Epidermal melanocyte (primary cell): ENCODE measurements around the gene HACD2.
A peak's percentile ranks its signal among the peaks of the same experiment; 100 is the strongest.

Experiments used
- DNase-seq: peaks from one replicate; pipeline ENCODE4 v3.0.0; 2011; ENCODE audit warnings: low spot score; ENCODE audit not compliant: insufficient read length

HACD2 gene, protein sequence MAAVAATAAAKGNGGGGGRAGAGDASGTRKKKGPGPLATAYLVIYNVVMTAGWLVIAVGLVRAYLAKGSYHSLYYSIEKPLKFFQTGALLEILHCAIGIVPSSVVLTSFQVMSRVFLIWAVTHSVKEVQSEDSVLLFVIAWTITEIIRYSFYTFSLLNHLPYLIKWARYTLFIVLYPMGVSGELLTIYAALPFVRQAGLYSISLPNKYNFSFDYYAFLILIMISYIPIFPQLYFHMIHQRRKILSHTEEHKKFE

DNA sequence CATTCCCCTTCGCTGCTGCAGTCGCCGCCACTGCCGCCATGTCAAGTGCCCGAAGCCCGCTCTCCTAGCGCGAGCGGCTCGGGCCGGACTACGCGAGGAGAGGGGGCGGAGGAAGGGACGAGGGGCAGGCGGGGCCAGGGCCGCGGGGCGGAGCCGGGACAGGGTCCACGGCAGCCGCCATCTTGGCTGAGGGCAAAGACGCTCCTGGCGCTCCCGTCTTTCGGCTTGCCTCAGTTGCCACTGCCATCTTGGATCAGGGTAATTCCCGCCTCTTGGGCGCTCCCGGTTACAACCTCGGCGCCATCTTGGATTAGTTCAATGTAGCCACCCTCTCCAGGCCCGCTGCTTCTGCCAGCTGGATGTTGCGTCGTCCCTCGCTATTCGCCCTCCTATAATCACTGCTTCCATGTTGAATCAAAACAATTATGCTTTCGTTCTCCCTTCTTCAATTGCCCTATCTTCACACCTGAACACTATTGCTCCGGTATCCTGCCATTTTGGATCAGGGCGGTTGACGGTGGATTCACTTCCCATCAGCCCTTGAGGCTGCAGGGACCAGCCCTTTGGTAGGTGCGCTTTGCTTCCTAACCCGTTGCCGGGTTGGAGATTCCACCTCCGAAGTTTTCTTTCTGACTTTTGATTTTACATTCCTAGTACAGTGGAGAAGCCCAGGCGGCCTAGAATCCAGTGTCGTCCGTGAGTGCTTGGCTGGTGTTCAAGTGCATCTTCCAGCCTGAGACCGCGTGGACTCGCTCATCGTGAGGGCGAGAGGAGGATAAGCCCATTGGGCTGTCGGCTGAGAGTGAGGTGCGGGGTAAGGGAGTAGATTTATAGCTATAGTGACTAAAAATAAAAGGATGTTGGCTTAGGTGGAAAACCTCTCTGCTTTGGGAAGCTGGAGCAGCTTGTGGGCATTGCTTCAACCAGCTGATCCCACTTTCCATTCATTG lies at the start of gene HACD2:
TSS of gene HACD2 (minus strand) at position 66 of the 950 bp plus-strand sequence. CDS start at position 40, 26 bp downstream.
- peak; percentile 80 for DNase-seq

DNA sequence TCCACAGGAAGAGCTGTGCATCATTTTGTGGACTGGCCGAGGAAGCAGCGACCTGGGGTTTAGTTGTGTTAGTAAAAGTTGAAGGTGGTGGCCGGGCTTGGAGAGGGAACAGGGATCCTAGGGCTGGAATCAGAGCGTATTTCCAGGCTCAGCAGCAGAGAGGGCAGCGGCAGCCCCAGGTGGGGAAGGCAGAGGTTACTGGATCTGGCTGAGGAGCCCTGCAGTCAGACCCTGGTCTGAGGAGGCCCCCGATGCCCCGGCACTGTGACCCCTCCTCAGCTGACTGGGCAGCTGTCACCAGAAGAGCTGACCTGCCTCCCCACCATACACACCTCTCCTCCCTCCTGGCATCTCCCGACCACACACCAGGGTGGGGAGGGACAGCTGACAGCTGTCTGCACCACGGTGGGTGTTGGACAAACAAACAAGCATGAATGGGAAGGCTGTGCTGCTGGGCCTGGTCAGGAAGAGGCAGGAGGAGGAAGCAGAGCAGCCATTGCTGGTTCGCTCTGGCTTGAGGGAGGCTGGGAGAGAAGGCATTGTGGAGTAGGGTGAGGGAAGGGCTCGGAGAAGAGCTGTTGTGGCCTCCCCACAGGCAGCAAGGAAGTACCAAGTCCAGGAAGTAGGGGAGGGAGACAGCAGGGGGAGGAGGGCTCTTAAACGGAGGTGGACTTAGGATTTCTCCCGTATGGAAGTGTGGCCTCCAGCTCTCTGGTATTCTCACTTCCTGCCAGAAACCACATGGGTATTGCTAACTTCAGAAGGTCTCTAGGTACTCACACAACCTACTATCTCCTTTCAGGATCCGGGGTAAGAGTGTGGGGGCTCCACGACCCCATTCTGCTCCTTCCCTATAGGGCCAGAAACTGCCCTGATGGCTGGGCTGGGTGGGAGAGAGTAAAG lies 49.5 kb upstream of the HACD2 start:
- no peak for DNase-seq

DNA sequence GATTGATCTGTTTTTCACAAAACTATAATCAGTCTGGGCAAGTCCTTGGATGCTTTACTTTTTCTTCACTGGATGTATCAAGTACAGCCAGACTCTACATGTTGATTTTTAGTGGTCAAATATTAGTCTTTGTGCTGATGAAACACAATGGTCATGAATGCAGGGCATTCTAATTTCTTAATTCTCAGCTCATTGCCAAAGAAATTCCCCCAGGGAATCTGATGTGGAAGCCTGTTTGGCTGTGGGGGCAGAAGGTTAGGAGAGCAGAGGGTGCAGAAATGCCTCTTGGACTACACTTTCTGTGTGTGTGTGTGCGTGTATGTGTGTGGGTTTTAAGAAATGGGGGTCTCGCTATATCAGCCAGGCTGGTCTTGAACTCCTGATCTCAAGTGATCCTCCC lies 48.7 kb upstream of the HACD2 start:
- no peak for DNase-seq

DNA sequence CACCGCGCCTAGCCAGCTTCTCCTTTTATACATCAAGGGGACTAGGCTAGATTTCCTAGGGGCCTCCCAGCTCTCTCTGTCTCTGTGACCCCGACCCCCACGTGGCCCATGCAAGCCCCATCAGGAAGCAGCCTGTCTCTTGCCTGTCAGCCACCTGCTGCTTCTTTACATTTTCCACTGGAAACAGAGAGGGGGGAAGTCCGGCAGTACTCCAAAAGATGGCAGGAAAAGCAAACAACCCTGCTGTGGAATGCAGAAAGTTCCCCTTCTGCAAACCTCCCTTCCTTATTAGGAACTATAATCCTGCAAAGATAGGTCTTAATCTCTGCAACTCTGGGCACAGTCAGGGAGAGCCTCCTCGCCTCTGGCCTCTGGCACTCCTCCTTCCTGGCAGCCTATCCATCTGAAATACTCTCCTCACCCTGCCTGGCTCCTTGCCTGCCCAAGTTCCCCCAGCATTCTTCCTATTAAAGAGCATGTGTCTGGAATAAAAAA lies 47.4 kb upstream of the HACD2 start:
- DNase-seq, result no peak

DNA sequence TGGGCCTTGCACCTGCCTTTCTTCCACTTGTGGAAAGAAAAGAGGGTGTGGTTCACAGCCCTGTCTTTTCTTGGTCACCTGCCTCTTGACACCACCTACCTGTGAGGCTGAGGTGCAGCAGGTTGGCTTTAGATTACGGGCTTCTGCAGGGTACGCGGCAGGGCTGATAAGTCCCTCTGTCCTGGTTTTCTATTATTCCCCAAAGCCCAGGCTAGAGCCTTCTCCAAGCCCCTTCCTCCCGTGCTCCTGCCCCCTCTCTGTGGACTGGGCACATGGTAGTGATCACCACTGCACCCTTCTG lies 44.8 kb upstream of the HACD2 start:
- no peak for DNase-seq

DNA sequence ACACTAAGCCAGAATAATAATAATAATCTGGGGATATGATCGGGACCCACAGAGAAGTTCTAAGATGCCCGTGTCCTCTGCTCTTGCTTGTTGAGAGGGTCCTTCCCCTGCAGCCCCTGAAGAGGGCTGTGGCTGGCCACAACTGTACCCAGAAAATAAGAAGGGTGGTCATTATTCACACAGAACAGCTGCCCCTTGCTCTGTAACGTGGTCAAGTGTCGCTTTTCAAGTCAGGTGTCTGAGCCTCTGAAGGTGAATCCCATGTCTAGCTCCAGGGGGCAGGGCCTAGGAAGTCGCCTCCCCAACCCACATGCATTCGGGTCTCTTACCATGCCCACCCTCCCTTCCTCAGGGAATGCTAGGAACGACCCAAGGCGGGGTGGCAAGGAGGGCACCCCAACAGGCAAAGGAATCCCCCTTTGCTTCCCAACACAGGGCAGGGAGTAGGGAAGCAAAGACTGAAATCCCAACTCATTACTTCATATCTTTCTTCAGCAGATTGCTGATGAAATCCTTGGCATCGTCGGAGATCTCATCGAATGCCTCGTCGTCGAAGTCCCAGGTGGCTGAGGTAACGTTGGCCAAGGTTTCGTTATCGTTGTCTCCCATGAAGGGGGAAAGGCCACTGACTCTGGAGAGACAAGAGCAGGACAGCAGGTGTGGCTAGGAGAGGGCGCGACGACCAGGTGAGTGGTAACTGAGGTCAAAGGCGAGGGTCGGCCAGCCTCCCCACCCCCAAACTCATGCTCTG lies 44.3 kb upstream of the HACD2 start:
- no peak for DNase-seq

DNA sequence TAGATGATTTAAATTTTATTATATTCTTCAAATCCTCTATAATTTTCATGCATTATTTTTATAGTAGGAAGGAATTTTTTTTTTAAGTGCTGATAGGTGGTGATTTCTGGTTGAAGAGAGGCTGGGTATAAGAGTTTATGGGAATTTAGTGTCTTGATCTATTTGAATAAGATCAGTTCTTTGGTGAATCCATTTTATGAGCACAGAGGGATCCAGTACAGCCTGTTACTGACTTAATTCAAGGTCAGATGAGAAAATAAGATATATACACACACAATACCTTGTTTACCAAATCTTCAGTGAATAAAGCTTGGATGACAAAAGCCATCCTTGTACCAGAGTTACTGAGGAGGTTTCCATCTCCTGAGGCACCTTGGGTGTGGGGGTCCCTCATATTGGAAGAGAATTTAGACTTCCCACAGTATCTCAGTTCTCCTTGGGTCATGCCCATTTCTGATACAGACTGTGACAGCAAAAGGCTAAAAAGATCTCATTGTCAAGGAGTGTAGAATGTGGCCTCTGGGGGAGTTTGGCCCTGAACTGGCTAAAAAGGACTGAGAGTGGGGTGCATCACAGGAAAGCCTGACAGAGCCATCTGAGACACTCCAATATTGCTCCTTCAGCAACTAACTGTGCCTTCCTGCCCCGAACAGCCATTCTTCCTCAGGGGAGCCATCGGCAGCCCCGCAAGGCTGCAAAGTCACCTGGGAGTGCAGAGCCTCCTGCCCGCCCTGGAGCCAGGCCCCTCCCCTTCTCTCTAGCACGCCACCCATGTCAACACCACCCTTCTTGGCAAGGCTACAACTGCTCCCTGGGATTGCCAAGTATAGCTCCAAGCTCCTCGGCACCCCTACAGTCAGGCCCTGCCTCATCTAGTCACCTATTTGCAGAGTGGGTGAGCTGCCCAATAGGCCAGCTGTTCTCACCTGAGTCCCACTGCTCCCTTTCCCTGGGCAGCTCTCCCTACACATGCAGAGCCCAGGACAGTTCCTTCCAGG lies 43.1 kb upstream of the HACD2 start:
- DNase-seq, result no peak

DNA sequence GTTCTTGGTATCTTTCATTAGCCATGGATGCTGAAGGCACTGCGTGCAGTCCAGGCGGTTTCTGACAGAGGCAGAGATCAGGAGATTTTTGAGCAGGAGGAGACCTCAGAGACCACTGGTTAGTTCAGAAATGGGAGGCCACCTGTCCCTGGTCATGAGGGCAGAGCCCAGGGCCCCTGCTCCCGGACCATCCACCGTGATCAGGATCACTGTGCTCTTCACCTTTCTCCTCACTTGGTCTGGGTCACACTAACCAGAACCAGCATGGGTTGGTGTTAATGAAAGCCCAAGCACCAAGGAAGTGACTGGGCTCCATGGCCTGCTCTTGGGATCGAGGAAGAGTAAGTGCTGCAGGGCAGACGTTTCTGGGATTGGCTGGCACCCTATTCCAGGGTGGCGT lies 42.0 kb upstream of the HACD2 start:
- DNase-seq, result no peak

DNA sequence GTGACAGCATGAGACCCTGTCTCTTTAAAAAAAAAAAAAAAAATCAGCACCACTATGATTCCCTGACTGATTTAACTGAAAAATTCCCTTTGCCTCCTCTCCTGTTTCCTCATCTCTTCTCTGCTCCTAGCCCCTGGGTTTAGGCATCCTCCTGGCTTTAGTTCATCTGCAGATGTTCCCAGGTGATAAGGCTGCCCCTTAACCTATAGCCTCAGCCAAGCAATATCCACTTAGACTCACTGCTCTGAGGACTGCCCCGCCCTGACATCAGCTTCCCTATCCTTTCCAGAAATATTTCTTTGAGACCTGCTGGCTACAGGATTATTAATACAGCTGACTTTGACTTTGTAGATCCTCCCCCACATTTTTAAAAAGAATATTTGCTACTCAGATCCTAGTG lies 39.4 kb upstream of the HACD2 start:
- no peak for DNase-seq

DNA sequence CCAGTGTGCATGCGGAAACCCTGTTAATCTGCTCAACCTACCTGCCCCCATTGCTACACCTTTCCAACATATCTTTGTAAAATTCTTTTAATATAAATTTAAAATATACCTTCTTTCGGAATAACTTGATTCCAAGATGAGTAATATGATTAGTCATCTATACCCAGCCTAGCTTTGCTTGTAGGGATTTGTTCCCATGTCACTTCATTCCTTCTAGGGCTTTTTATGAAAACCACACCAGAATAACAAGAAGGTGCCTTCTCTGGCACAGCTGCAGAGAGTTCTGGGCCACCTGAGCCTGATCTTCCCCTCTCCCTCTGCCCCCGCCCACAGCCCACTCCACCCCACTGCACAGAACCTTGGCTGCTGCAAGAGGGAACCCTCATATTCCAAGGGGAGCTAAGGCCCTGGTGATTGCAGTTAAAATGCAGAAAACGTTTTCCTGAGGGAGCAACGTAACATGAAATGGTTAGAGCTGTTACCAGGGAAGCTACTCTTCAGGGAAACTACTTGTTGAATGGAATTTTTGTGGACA lies 38.6 kb upstream of the HACD2 start:
- no peak for DNase-seq

DNA sequence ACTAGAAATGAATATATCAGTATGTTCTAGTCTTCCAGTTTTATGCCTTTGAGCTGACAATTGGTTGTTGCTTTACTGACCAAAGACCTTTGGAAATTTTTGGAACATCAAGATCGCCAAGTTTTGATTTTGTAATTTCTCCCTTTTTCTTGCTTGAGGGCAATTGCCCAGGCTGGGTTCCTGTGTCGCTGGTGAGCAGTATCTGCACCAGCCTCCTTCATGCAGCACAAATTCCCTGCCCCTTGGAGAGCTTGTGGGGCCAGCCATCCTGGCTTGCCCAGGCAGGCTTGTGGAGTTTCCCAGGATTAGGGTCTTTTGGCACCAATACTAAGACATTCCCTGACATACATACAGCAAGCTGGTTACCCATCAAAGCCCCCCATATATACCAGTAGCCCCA lies 37.9 kb upstream of the HACD2 start:
- no peak for DNase-seq

DNA sequence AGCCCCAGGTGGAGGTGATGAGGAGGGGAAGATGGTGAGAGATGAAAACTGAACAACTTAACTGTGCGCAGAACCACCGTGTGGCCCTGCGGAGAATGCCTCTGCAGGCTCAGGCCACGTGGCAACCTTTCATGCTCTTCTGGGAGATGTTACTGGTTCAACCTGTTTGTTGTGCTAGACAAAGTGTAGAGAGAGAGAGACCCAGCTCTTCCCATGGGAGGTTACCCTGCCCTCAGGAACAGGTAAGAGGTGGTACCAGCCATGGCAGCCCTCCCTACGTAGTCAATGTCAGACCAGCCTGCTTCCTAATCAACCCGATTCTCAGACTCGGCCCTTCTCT lies 37.0 kb upstream of the HACD2 start:
- no peak for DNase-seq

DNA sequence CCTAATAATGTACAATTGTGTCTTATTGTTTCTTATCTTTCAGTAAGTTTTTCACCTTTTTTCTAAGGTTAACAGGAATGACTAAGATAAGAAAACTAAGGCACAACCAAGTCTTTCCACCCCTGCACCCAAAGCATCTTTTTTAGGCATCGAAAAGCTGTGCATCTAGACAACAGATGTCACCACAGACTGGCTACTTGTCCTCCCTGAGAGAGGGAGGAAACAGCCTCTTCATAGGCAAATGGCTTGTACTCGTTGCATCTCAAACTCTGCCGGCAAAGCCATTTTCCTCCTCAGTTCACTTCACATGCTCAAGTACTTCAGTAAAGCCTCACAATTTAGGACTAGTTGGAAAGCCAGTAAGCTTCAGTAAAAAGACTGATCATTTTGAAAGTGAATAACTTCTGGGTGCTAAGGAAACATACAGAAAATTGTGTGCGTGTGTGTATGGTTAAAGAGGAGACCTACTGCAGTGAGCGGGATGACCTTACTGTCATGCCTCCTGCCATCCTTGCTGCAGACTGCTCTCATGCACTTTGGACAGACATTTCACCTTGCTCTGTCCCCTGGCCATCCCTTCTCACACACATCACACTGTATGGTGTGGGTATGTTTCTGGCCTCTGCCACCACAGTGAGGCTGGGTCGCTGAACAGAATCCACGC lies 36.5 kb upstream of the HACD2 start:
- no peak for DNase-seq

DNA sequence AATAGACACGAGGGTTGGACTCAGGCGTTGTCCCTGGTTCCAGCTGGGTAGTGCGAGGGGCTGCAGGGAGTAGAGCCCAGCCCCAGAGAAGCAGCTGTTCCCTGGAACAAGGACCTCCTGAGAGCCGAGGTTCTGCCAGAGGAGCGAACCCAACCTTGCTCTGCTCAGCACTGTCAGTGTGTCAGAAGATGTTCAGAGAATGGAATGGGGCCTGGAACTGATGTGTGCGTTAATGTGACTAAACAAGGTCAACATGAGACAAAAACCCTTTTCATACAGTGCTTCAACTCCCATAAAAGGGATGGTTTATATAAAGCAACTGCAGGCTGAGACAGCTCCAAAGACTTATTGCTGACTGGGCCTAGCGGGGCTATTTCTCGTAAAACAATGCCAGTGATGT lies 35.5 kb upstream of the HACD2 start:
- peak; percentile 72 for DNase-seq

DNA sequence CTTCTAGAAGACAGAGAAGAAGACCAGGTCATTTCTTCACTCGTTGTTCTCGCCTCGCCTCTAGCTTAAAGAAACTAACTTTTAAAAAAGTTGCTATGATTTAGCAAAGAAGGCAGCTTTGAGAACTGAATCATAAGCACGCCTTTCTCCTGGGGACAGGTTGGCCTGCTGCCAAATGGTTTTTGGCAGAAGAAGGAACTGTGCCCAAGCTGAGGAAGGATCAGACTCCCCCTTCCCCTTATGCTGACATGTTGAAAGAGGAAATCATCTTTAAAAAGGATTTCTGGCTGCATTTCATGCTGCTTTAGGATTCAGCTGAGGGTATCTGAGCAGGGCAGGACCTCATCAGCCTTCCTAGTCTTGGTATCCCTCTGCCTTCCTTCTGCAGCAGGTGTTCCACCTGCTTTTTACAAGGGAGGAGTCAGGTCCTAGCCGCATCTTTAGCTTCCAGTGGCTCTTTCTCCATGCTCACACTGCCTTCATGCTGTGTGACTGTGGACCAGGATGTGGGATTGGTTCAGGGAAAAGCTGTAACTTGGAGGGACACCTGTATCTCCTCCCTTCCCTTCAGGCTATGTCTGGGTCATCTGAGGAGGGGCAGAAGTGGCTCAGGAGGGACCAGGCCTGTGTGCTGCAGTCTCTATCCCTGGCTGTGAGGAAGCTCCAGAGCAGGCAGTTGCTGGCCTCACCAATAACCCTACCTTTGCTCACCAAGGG lies 34.1 kb upstream of the HACD2 start:
- no peak for DNase-seq

DNA sequence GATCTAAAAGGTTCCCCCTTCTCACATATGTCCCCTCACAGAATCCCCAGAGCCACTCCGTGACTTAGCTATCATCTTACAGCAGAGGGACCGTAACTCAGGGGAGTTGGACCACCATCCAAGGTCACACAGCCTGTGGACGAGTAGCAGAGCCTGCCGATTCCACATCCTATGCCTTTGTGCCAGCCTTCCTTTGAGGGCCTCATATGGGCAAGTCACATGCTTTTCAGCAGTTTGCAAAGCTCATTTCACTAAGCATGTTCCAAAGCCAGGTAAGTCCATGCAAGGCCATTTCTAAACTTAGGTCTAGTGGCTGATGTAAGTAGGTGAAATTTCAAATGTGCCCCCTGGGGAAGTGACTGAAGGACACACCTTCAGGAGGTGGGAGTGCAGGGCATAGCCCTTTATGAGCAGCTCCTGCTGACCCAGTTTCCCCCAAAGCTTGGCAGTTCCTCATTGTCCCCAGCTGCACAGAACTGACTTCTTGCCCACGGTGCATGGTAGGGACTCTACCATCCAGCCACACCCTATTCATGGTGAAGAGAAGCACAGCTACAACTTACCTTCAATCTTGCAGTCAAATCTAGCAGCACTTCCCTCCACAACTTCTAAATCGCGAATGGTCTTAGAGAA lies 33.3 kb upstream of the HACD2 start:
- no peak for DNase-seq

DNA sequence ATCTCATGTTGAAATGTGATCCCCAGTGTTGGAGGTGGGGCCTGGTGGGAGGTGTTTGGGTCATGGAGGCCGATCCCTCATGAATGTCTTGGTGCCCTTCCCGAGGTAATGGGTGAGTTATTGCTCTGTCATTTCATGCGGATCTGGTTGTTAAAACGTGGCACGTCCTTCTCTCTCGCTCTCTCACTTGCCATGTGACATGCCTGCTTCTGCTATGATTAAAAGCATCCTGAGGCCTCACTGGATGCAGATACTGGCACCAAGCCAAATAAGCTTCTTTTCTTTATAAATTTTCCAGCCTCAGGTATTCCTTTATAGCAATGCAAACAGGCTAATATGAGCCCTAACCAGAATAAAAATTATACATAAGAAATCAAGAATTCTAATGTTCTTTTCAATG lies 31.7 kb upstream of the HACD2 start:
- DNase-seq, result no peak

DNA sequence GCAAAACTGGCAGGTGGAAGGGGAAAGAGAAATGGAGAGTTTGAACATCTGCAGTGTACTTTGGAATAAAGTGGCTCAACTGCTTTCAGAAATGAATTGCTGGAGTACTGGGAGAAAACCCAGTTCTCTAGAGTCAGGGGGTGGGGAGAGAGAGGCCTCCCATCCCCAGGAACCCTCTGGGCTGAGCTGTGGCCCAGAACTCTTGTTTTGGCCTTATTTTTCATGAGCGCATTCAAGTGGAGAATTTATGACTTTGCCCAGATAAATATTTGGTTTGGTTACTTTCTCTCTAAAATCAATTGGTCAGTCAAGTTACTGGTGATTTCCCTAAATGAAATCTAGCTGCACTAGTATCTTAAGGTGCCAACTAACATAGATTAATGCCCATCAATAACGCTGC lies 28.7 kb upstream of the HACD2 start:
- no peak for DNase-seq
